ENCODE results near the gene MFRP. TPM values are rescaled to one million over a fixed set of nuclear protein-coding genes. Genes with fewer than 3 reads are reported as not detected.

MFRP gene
- total and polyA plus RNA-seq, 9 of the 15 experiments (the other 6 are each of a cell fraction or from before 2014, with no cell fraction given): not detected

DNA sequence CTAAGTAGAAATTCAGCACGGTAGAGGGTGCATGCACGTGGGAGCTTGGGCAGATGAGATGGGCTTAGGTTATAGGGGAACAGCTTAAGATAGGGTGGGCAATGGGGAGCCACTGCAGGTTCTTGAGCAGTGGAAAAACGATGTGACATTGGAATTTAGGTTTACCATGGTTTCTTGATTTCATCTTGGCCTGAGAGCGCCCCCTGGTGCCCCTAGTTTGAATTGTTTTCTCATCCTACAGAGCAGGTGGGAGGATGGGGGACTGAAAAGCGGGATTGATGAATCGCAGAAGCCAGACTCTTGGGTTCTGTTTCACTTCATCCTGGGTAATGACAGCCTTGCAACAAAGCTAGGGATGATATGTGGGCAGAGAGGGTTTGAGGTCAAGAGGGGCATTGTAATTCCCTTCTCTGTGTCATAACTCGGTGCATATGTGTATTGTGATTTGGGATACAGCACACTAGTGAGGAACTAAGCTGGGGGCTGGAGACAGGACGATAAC, 22.9 kb downstream of the MFRP start (continued):
- TF ChIP-seq, protein P1, sequence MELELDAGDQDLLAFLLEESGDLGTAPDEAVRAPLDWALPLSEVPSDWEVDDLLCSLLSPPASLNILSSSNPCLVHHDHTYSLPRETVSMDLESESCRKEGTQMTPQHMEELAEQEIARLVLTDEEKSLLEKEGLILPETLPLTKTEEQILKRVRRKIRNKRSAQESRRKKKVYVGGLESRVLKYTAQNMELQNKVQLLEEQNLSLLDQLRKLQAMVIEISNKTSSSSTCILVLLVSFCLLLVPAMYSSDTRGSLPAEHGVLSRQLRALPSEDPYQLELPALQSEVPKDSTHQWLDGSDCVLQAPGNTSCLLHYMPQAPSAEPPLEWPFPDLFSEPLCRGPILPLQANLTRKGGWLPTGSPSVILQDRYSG (tag; conservative IDR thresholded peaks at IDR 0.05; ENCODE audit: low read depth): no peak
- TF ChIP-seq NFXL1 (CRISPR knock-in tag; IDR thresholded peaks at IDR 0.05) (no peak), MXI1 (IDR thresholded peaks at IDR 0.05; ENCODE audit: low read depth, low read length) (no peak), MBD2 (IDR thresholded peaks at IDR 0.05; ENCODE audit: borderline replicate concordance, low read depth) (no peak), STAT5B (CRISPR knock-in tag; IDR thresholded peaks at IDR 0.05) (no peak), ILK (tag; IDR thresholded peaks at IDR 0.05; ENCODE audit: borderline replicate concordance, low read depth) (no peak), HCFC1 (IDR thresholded peaks at IDR 0.05; ENCODE audit: low read depth, low read length) (peak; percentile 23; the same call in 1 of the 2 replicates), SMARCC2 (IDR thresholded peaks at IDR 0.05; ENCODE audit: low read depth) (no peak), ZNF174 (CRISPR knock-in tag; IDR thresholded peaks at IDR 0.05) (no peak), NR4A1 (CRISPR knock-in tag; IDR thresholded peaks at IDR 0.05) (no peak), NR4A1 (tag; IDR thresholded peaks at IDR 0.05) (no peak), NR2C2 (CRISPR knock-in tag; IDR thresholded peaks at IDR 0.05) (no peak), NR2C2 (tag; IDR thresholded peaks at IDR 0.05) (no peak), SREBF2 (CRISPR knock-in tag; IDR thresholded peaks at IDR 0.05) (no peak)
- TF ChIP-seq, protein P2, sequence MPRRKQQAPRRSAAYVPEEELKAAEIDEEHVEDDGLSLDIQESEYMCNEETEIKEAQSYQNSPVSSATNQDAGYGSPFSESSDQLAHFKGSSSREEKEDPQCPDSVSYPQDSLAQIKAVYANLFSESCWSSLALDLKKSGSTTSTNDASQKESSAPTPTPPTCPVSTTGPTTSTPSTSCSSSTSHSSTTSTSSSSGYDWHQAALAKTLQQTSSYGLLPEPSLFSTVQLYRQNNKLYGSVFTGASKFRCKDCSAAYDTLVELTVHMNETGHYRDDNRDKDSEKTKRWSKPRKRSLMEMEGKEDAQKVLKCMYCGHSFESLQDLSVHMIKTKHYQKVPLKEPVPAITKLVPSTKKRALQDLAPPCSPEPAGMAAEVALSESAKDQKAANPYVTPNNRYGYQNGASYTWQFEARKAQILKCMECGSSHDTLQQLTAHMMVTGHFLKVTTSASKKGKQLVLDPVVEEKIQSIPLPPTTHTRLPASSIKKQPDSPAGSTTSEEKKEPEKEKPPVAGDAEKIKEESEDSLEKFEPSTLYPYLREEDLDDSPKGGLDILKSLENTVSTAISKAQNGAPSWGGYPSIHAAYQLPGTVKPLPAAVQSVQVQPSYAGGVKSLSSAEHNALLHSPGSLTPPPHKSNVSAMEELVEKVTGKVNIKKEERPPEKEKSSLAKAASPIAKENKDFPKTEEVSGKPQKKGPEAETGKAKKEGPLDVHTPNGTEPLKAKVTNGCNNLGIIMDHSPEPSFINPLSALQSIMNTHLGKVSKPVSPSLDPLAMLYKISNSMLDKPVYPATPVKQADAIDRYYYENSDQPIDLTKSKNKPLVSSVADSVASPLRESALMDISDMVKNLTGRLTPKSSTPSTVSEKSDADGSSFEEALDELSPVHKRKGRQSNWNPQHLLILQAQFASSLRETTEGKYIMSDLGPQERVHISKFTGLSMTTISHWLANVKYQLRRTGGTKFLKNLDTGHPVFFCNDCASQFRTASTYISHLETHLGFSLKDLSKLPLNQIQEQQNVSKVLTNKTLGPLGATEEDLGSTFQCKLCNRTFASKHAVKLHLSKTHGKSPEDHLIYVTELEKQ (CRISPR knock-in tag; IDR thresholded peaks at IDR 0.05): no peak
- TF ChIP-seq, protein P3, sequence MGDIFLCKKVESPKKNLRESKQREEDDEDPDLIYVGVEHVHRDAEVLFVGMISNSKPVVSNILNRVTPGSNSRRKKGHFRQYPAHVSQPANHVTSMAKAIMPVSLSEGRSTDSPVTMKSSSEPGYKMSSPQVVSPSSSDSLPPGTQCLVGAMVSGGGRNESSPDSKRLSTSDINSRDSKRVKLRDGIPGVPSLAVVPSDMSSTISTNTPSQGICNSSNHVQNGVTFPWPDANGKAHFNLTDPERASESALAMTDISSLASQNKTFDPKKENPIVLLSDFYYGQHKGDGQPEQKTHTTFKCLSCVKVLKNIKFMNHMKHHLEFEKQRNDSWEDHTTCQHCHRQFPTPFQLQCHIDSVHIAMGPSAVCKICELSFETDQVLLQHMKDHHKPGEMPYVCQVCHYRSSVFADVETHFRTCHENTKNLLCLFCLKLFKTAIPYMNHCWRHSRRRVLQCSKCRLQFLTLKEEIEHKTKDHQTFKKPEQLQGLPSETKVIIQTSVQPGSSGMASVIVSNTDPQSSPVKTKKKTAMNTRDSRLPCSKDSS (IDR thresholded peaks at IDR 0.05; ENCODE audit: low read depth, partially characterized antibody): no peak
- TF ChIP-seq, protein P4, sequence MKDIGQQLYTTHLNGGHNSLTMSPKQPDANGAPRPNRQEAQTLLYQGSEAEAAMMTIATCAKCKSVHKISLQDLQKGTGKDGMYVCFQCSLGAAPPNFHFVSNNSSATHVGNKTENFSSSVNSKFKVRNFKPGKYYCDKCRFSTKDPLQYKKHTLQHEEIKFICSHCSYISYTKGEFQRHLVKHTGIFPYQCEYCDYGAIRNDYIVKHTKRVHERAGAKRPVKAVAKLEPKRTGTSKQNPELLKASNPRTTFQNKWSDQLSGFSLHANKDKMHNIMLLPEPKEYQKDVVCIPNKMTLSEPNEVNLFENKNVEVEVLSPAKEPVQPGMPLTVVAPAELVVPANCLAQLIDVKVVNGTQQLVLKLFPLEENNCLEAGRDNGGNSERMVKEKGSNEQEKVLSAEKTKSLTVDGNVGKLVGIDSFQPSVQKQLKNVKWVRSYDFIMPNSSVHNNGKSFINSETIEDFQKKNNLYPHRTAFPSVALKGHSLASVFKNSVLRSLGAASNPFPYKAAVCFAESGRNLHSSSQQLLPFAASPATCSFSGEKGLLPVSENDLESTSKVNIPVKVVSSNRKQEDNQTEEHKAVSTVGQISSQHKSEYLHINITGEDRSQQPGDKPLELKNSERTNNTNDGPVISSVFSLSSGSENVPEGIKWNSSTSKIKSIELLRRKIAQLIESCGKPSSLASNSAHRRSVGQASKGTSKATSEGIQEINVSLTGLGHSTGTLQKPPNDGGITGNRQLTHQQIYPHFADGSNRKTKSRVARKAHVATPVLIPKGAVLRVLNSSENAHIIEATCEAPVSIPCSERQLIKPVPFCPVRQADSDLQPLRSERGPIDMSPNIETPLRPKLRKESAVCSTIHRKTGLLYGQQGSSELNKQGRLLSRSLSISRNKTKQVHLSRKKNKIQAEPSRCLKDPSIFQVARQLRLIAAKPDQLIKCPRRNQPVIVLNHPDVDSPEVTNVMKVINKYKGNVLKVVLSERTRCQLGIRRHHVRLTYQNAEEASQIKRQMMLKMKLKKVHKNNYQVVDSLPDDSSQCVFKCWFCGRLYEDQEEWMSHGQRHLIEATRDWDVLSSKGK (CRISPR knock-in tag; IDR thresholded peaks at IDR 0.05): no peak

Data from K562 (cell line).